ENCODE measurements around the gene NOTO.
A peak's percentile ranks its signal among the peaks of the same experiment; 100 is the strongest.
"Not testable (repeated sequence)": the region's sequence is repeated elsewhere in the genome, so short reads cannot be mapped to it uniquely, and the experiment has no call there.

NOTO gene

GRCh38 chr2:73202156-73203054, at the start of gene NOTO:
Gene NOTO (plus strand): TSS chr2:73202574. CDS start chr2:73202667, 93 bp downstream.
- no peaks in the 10 kb centered on the region for H3K36me3 Mint-ChIP-seq (ENCODE audit: low read depth)
- intact Hi-C loops (cut with micrococcal nuclease), result no loop called here
- no peak within 1 kb of the TSS for H3K27ac Mint-ChIP-seq
- H3K4me3 Mint-ChIP-seq, result peak within 1 kb of the TSS; percentile 58
- H3K4me1 Mint-ChIP-seq (ENCODE audit: low read depth), result peaks cover 7% of the 10 kb centered on the region
- peaks cover 70% of the 10 kb centered on the region for H3K27me3 Mint-ChIP-seq
- H3K9me3 Mint-ChIP-seq, result no peaks in the 10 kb centered on the region

GRCh38 chr2:73156539-73157124, 45.7 kb upstream of the NOTO start:
- intact Hi-C loops (cut with micrococcal nuclease), result no loop called here
- Mint-ChIP-seq H3K27me3 (peaks cover 46% of the 10 kb centered on the region), H3K36me3 (ENCODE audit: low read depth) (no peaks in the 10 kb centered on the region), H3K27ac (no peak overlapping the region), H3K4me3 (no peak overlapping the region), H3K9me3 (peaks cover 7% of the 10 kb centered on the region), H3K4me1 (ENCODE audit: low read depth) (peaks cover 6% of the 10 kb centered on the region)

GRCh38 chr2:73162856-73163391, 39.5 kb upstream of the NOTO start:
- Mint-ChIP-seq H3K9me3 (no peaks in the 10 kb centered on the region), H3K27ac (no peak overlapping the region), H3K4me3 (no peak overlapping the region), H3K36me3 (ENCODE audit: low read depth) (no peaks in the 10 kb centered on the region), H3K4me1 (ENCODE audit: low read depth) (no peaks in the 10 kb centered on the region), H3K27me3 (peaks cover 26% of the 10 kb centered on the region)
- intact Hi-C loops (cut with micrococcal nuclease), result loop anchor here (1.0 to 5.0 kb wide), 3 partner anchors 78 to 270 kb away; no protein-coding TSS in a partner anchor

- Mint-ChIP-seq H3K9me3 (no peaks in the 10 kb centered on the region), H3K36me3 (ENCODE audit: low read depth) (no peaks in the 10 kb centered on the region), H3K27me3 (peaks cover 27% of the 10 kb centered on the region), H3K4me3 (no peak overlapping the region), H3K27ac (no peak overlapping the region), H3K4me1 (ENCODE audit: low read depth) (no peaks in the 10 kb centered on the region)
- intact Hi-C loops (cut with micrococcal nuclease), result loop anchor here (1.0 to 5.0 kb wide), 3 partner anchors 78 to 271 kb away; no protein-coding TSS in a partner anchor
These were observed 38.6 kb upstream of the NOTO start for GRCh38 chr2:73163483-73164367.

GRCh38 chr2:73165978-73166377, 36.4 kb upstream of the NOTO start:
- H3K9me3 Mint-ChIP-seq; H3K4me3 Mint-ChIP-seq; H3K27ac Mint-ChIP-seq; H3K4me1 Mint-ChIP-seq (ENCODE audit: low read depth); H3K36me3 Mint-ChIP-seq (ENCODE audit: low read depth); intact Hi-C loops (cut with micrococcal nuclease): not testable (repeated sequence)
- peaks cover 27% of the 10 kb centered on the region for H3K27me3 Mint-ChIP-seq

- H3K9me3 Mint-ChIP-seq; H3K4me3 Mint-ChIP-seq; intact Hi-C loops (cut with micrococcal nuclease); H3K4me1 Mint-ChIP-seq (ENCODE audit: low read depth); H3K36me3 Mint-ChIP-seq (ENCODE audit: low read depth); H3K27ac Mint-ChIP-seq: not testable (repeated sequence)
- H3K27me3 Mint-ChIP-seq, result peaks cover 26% of the 10 kb centered on the region
These were observed 35.6 kb upstream of the NOTO start for GRCh38 chr2:73166813-73167212.

- H3K4me1 Mint-ChIP-seq (ENCODE audit: low read depth); H3K4me3 Mint-ChIP-seq; intact Hi-C loops (cut with micrococcal nuclease); H3K27ac Mint-ChIP-seq; H3K36me3 Mint-ChIP-seq (ENCODE audit: low read depth); H3K9me3 Mint-ChIP-seq: not testable (repeated sequence)
- peaks cover 35% of the 10 kb centered on the region for H3K27me3 Mint-ChIP-seq
These were observed 34.0 kb upstream of the NOTO start for GRCh38 chr2:73168348-73168747.

GRCh38 chr2:73170341-73170740, 32.0 kb upstream of the NOTO start:
- intact Hi-C loops (cut with micrococcal nuclease); H3K9me3 Mint-ChIP-seq; H3K36me3 Mint-ChIP-seq (ENCODE audit: low read depth); H3K27ac Mint-ChIP-seq; H3K4me3 Mint-ChIP-seq; H3K4me1 Mint-ChIP-seq (ENCODE audit: low read depth): not testable (repeated sequence)
- H3K27me3 Mint-ChIP-seq, result peaks cover 54% of the 10 kb centered on the region

- no peak overlapping the region for H3K27ac Mint-ChIP-seq
- intact Hi-C loops (cut with micrococcal nuclease), result no loop called here
- H3K9me3 Mint-ChIP-seq, result no peaks in the 10 kb centered on the region
- H3K4me1 Mint-ChIP-seq (ENCODE audit: low read depth), result peaks cover 16% of the 10 kb centered on the region
- H3K36me3 Mint-ChIP-seq (ENCODE audit: low read depth), result peaks cover 5% of the 10 kb centered on the region
- peaks cover 74% of the 10 kb centered on the region for H3K27me3 Mint-ChIP-seq
- H3K4me3 Mint-ChIP-seq, result no peak overlapping the region
These were observed 29.4 kb upstream of the NOTO start for GRCh38 chr2:73172963-73173362.

- intact Hi-C loops (cut with micrococcal nuclease), result no loop called here
- no peaks in the 10 kb centered on the region for H3K9me3 Mint-ChIP-seq
- peaks cover 5% of the 10 kb centered on the region for H3K36me3 Mint-ChIP-seq (ENCODE audit: low read depth)
- H3K4me3 Mint-ChIP-seq, result no peak overlapping the region
- peaks cover 16% of the 10 kb centered on the region for H3K4me1 Mint-ChIP-seq (ENCODE audit: low read depth)
- H3K27me3 Mint-ChIP-seq, result peaks cover 76% of the 10 kb centered on the region
- no peak overlapping the region for H3K27ac Mint-ChIP-seq
These were observed 28.6 kb upstream of the NOTO start for GRCh38 chr2:73173781-73174180.

- peaks cover 5% of the 10 kb centered on the region for H3K36me3 Mint-ChIP-seq (ENCODE audit: low read depth)
- peaks cover 16% of the 10 kb centered on the region for H3K4me1 Mint-ChIP-seq (ENCODE audit: low read depth)
- no peak overlapping the region for H3K4me3 Mint-ChIP-seq
- H3K27ac Mint-ChIP-seq, result no peak overlapping the region
- H3K27me3 Mint-ChIP-seq, result peaks cover 74% of the 10 kb centered on the region
- H3K9me3 Mint-ChIP-seq, result no peaks in the 10 kb centered on the region
- intact Hi-C loops (cut with micrococcal nuclease), result no loop called here
These were observed 28.1 kb upstream of the NOTO start for GRCh38 chr2:73174244-73174643.

GRCh38 chr2:73174941-73175662, 27.3 kb upstream of the NOTO start:
- peaks cover 77% of the 10 kb centered on the region for H3K27me3 Mint-ChIP-seq
- H3K4me1 Mint-ChIP-seq (ENCODE audit: low read depth), result peaks cover 16% of the 10 kb centered on the region
- H3K4me3 Mint-ChIP-seq, result peak overlapping the region; percentile 44
- H3K9me3 Mint-ChIP-seq, result no peaks in the 10 kb centered on the region
- H3K36me3 Mint-ChIP-seq (ENCODE audit: low read depth), result peaks cover 5% of the 10 kb centered on the region
- intact Hi-C loops (cut with micrococcal nuclease), result loop anchor here (5.0 kb wide), 1 partner anchor 88 kb away; no protein-coding TSS in a partner anchor
- H3K27ac Mint-ChIP-seq, result no peak overlapping the region

GRCh38 chr2:73175663-73176204, 26.6 kb upstream of the NOTO start:
- intact Hi-C loops (cut with micrococcal nuclease), result loop anchor here (2.0 to 5.0 kb wide), 2 partner anchors 57 to 88 kb away; partner anchors contain the start of gene PRADC1
- Mint-ChIP-seq H3K27ac (no peak overlapping the region), H3K36me3 (ENCODE audit: low read depth) (peaks cover 5% of the 10 kb centered on the region), H3K27me3 (peaks cover 80% of the 10 kb centered on the region), H3K9me3 (no peaks in the 10 kb centered on the region), H3K4me1 (ENCODE audit: low read depth) (peaks cover 16% of the 10 kb centered on the region), H3K4me3 (peak overlapping the region; percentile 44)

Measured in dendritic cell treated with granulocyte-macrophage colony-stimulating factor and Interleukin-4, amounts not matched to agents 40 ng/mL and 50 ng/mL, for 4 days (primary cell).